GM12878 (cell line): Measurements from ENCODE around the gene GPR171. TPM values are rescaled to one million over a fixed set of nuclear protein-coding genes. Genes with fewer than 3 reads are reported as not detected.
"Not testable (repeated sequence)": the region's sequence is repeated elsewhere in the genome, so short reads cannot be mapped to it uniquely, and the experiment has no call there.

ENCODE experiments used
- ATAC-seq: fragments of 200-7000 bp; cut with Tn5 transposase; 3 replicates; pipeline ENCODE4 v1.9.1; 2020; ENCODE audit warnings: mild to moderate bottlenecking, moderate library complexity
- BruUV-seq: library from RNA; stranded (reverse); fragments of 400-500 nt; replicated peaks from 2 replicates; lab custom pipeline; 2021; lab: Mats Ljungman, UMichigan
- CTCF ChIA-PET: fragments of 300-600 bp; sonication (Branson Sonifier 250); formaldehyde crosslinking; extraction: SDS; loops from one replicate; lab custom pipeline; 2021; ENCODE audit warnings: inconsistent platforms; lab: Yijun Ruan, JAX
- POLR2A ChIA-PET: fragments of 350-600 bp; formaldehyde crosslinking; extraction: SDS; loops from one replicate; lab custom pipeline; 2021; ENCODE audit warnings: inconsistent platforms; lab: Charles Lee
- RAD21 ChIA-PET: fragments of 300-600 bp; sonication (Branson Sonifier 250); formaldehyde crosslinking; loops from one replicate; lab custom pipeline; 2023; ENCODE audit warnings: antibody characterized with exemption; ENCODE audit not compliant: unreplicated experiment; lab: Charles Lee
- SMC1A ChIA-PET: fragments of 300-600 bp; sonication (Branson Sonifier 250); formaldehyde crosslinking; loops from one replicate; lab custom pipeline; 2023; ENCODE audit not compliant: unreplicated experiment, uncharacterized antibody; lab: Charles Lee
- DNase-seq: peaks from one replicate; pipeline ENCODE4 v3.0.0-alpha.2; 2011; ENCODE audit warnings: low read depth, low spot score
- FAIRE-seq: peaks from 3 replicates; lab custom pipeline; 2011; peaks lifted over from hg19 to GRCh38; lab: Jason Lieb, UNC
- H2AFZ ChIP-seq: 2 replicates; pipeline ENCODE4 v1.6.0; 2011; ENCODE audit warnings: low read depth, low read length, control low read depth; ENCODE audit not compliant: control insufficient read depth
- H3K27ac ChIP-seq: 2 replicates; pipeline ENCODE4 v1.5.1; 2011; ENCODE audit warnings: control low read depth; ENCODE audit not compliant: control insufficient read depth, insufficient read depth
- H3K27me3 ChIP-seq, 2 experiments: replicated peaks in 1 of 2; 2 replicates each; pipeline versions ENCODE4 v1.6.0 to v1.6.1; 2011; ENCODE audit warnings: low read length in 1 of 2; ENCODE audit not compliant: control insufficient read depth in 2 of 2, insufficient read depth in 2 of 2
- H3K36me3 ChIP-seq, 2 experiments: 2 replicates each; pipeline ENCODE4 v1.5.1; 2011; ENCODE audit warnings: low read length in 1 of 2; ENCODE audit not compliant: control insufficient read depth in 2 of 2, insufficient read depth in 2 of 2
- H3K4me1 ChIP-seq: 2 replicates; pipeline ENCODE4 v1.6.1; 2011; ENCODE audit warnings: mild to moderate bottlenecking, low read length, moderate library complexity, mixed read lengths; ENCODE audit not compliant: control insufficient read depth, insufficient read depth
- H3K4me2 ChIP-seq: 2 replicates; pipeline ENCODE4 v1.6.0; 2011; ENCODE audit warnings: control low read depth; ENCODE audit not compliant: control insufficient read depth, insufficient read depth
- H3K4me3 ChIP-seq: fragments of 200-600 bp; sonication (generic); 2 replicates; pipeline ENCODE4 v1.5.1; 2016
- H3K79me2 ChIP-seq: 2 replicates; pipeline ENCODE4 v1.6.0; 2011; ENCODE audit warnings: low read length; ENCODE audit not compliant: control insufficient read depth, insufficient read depth
- H3K9ac ChIP-seq: 2 replicates; pipeline ENCODE4 v1.8.0; 2011; ENCODE audit warnings: low read length, control low read depth, mixed read lengths; ENCODE audit not compliant: control insufficient read depth, insufficient read depth
- H3K9me3 ChIP-seq: replicated peaks from 3 replicates; pipeline ENCODE4 v1.5.1; 2011; ENCODE audit warnings: mild to moderate bottlenecking, low read length; ENCODE audit not compliant: control insufficient read depth, insufficient read depth
- H4K20me1 ChIP-seq: 2 replicates; pipeline ENCODE4 v1.6.0; 2011; ENCODE audit not compliant: control insufficient read depth, insufficient read depth
- ATF7 ChIP-seq: fragments of 450-650 bp; IDR thresholded peaks from 2 replicates; pipeline ENCODE4 v1.6.1; 2016; ENCODE audit warnings: low read depth, mild to moderate bottlenecking
- BMI1 ChIP-seq: fragments of 450-650 bp; IDR thresholded peaks from 2 replicates; pipeline ENCODE4 v1.6.1; 2016; ENCODE audit warnings: mild to moderate bottlenecking, moderate library complexity, borderline replicate concordance
- IRF5 ChIP-seq: fragments of 450-650 bp; IDR thresholded peaks from 2 replicates; pipeline ENCODE4 v1.6.1; 2017; ENCODE audit warnings: borderline replicate concordance
- KLF5 ChIP-seq: fragments of 450-650 bp; IDR thresholded peaks from 2 replicates; pipeline ENCODE4 v1.6.1; 2014; ENCODE audit warnings: mild to moderate bottlenecking; ENCODE audit not compliant: partially characterized antibody
- NKRF ChIP-seq: fragments of 450-650 bp; conservative IDR thresholded peaks from 2 replicates; pipeline ENCODE4 v1.6.1; 2017; ENCODE audit warnings: mild to moderate bottlenecking, moderate library complexity
- WGBS: methylation state at CpG from one replicate; pipeline ENCODE4 v1.1.6; 2016; ENCODE audit warnings: low lambda C conversion rate; ENCODE audit not compliant: insufficient replicate concordance, insufficient coverage; ENCODE audit errors: missing lambda C conversion rate; 5-methylcytosine and 5-hydroxymethylcytosine counted together
- in situ Hi-C: fragments of 300-500 bp; cut with MboI; formaldehyde crosslinking; loops from 9 replicates; pipeline ENCODE4 v1.14.3; 2018; ENCODE audit warnings: mixed read lengths
- intact Hi-C: fragments of 100-400 bp; cut with micrococcal nuclease; formaldehyde crosslinking; loops from one replicate; pipeline ENCODE4 v1.14.2; 2022; ENCODE audit not compliant: unreplicated experiment
- polyA plus RNA-seq, 11 experiments: library from polyadenylated mRNA; depleted of rRNA in 4 of 11; unstranded in 6 of 11; stranded (reverse) in 5 of 11; fragments of >200 nt; fragmentation: Nextera tagmentation in 4 of 11; fragmentation: Illumina TruSeq in 1 of 11; extraction: Ambion mirVana in 4 of 11; extraction: Trizol in 1 of 11; gene quantifications; 1 replicate in 1 of 11; 2 replicates in 10 of 11; pipeline versions ENCODE4 v1.2.1 to v1.2.3, GENCODE V29; 2011 to 2016; ENCODE audit warnings: inconsistent platforms in 2 of 11, missing spikeins in 2 of 11, low read depth in 1 of 11
- total RNA-seq, 4 experiments: library from RNA; depleted of rRNA in 3 of 4; stranded (reverse); fragments of >200 nt in 3 of 4; fragmentation: Illumina TruSeq in 1 of 4; extraction: Trizol in 1 of 4; gene quantifications; 2 replicates each; pipeline versions ENCODE4 v1.2.1 to v1.2.3, GENCODE V29; 2013 to 2021

Gene GPR171
- total and polyA plus RNA-seq, 10 of the 15 experiments (the other 5 are each of a cell fraction or from before 2014, with no cell fraction given): 0.05 to 0.07 TPM; not detected in 8

GRCh38 chr3:151248772-151249337 is 45.8 kb upstream of the GPR171 start (continued):
- no peak for TF ChIP-seq IRF5
- TF ChIP-seq NKRF: no peak
- no peak for TF ChIP-seq KLF5
- TF ChIP-seq ATF7: no peak
- TF ChIP-seq BMI1: no peak

DNA sequence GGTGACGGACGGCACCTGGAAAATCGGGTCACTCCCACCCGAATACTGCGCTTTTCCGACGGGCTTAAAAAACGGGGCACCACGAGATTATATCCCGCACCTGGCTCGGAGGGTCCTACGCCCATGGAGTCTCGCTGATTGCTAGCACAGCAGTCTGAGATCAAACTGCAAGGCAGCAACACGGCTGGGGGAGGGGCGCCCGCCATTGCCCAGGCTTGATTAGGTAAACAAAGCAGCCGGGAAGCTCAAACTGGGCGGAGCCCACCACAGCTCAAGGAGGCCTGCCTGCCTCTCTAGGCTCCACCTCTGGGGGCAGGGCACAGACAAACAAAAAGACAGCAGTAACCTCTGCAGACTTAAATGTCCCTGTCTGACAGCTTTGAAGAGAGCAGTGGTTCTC is 39.0 kb upstream of the GPR171 start:
- DNase-seq, ATAC-seq, H3K36me3 ChIP-seq, RAD21 ChIA-PET, H2AFZ ChIP-seq, CTCF ChIA-PET, FAIRE-seq, H3K4me1 ChIP-seq, H3K27ac ChIP-seq, H4K20me1 ChIP-seq, H3K4me3 ChIP-seq, H3K9me3 ChIP-seq, in situ Hi-C loops, SMC1A ChIA-PET, POLR2A ChIA-PET, H3K27me3 ChIP-seq, BruUV-seq, H3K4me2 ChIP-seq, H3K79me2 ChIP-seq, H3K9ac ChIP-seq, intact Hi-C loops: not testable (repeated sequence)
- WGBS: 55% methylated on average over 18 of the region's 18 CpGs
